GM23338 (cell line): ENCODE measurements around the gene PRM1.

Experiments used
- CREB1 ChIP-seq: fragments of 250-450 bp; sonication (Bioruptor Pico); IDR thresholded peaks from 2 replicates; pipeline ENCODE4 v1.5.0; 2020; ENCODE audit warnings: low read depth, mild to moderate bottlenecking, moderate library complexity
- EZH2 ChIP-seq: fragments of 200-600 bp; sonication (generic); IDR thresholded peaks from one replicate; pipeline ENCODE4 v1.8.0; 2017; ENCODE audit warnings: antibody characterized with exemption, mild to moderate bottlenecking, low read depth; ENCODE audit not compliant: unreplicated experiment
- EZH2phosphoT487 ChIP-seq: fragments of 200-600 bp; sonication (generic); IDR thresholded peaks from one replicate; pipeline ENCODE4 v1.8.1; 2018; ENCODE audit warnings: antibody characterized with exemption; ENCODE audit not compliant: unreplicated experiment
- POLR2AphosphoS5 ChIP-seq: IDR thresholded peaks from 2 replicates; pipeline ENCODE4 v1.6.1; 2016; ENCODE audit warnings: antibody characterized with exemption, low read depth
- STAT1 ChIP-seq: IDR thresholded peaks from one replicate; pipeline ENCODE4 v1.6.1; 2016; ENCODE audit warnings: antibody characterized with exemption; ENCODE audit not compliant: unreplicated experiment
- ZNF331 ChIP-seq: fragments of 250-450 bp; sonication (Bioruptor Pico); IDR thresholded peaks from 2 replicates; pipeline ENCODE4 v1.5.0; 2020; ENCODE audit warnings: low read depth, mild to moderate bottlenecking, moderate library complexity
- TF ChIP-seq, protein P1 (sequence below), 2 experiments: fragments of 200-600 bp in 1 of 2; sonication (generic) in 1 of 2; conservative IDR thresholded peaks; 2 replicates each; pipeline versions ENCODE4 v1.5.1 to v1.6.1; 2016 to 2017; ENCODE audit warnings: antibody characterized with exemption in 2 of 2, low read depth in 2 of 2, mild to moderate bottlenecking in 2 of 2, moderate library complexity in 1 of 2
- TF ChIP-seq, protein P2 (sequence below): IDR thresholded peaks from one replicate; pipeline ENCODE4 v1.6.1; 2018; ENCODE audit warnings: antibody characterized with exemption; ENCODE audit not compliant: unreplicated experiment
- TF ChIP-seq, protein P3 (sequence below): IDR thresholded peaks from 2 replicates; pipeline ENCODE4 v1.6.1; 2016; ENCODE audit warnings: antibody characterized with exemption

DNA sequence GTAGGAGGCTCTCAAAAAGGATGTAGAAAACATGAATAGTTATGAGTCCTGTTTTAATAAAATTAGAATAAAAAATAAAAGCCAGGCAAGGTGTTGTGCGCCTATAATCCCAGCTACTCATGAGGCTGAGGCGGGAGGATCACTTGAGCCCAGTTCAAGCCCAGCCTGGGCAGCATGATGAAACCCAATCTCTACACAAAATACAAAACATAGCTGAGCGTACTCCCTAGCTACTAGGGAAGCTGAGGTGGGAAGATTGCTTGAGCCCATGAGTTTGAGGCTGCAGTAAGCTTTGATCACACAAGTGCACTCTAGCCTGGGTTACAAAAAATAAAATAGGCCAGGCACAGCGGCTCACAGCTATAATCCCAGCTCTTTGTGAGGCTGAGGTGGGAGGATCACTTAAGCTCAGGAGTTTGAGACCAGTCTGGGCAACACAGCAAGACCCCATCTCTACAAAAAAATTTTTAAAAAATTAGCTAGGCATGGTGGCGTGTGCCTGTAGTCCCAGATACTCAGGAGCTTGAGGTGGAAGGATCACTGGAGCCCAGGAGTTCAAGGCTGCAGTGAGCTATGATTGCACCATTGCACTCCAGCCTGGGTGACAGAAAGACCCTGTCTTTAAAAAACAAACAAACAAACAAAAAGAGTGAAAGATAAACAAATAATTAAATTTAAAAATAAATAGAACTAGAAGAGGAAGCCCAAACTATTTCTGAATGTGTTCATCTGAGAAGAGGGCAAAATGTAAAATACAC, 17.2 kb upstream of the PRM1 start:
- TF ChIP-seq, protein P1, sequence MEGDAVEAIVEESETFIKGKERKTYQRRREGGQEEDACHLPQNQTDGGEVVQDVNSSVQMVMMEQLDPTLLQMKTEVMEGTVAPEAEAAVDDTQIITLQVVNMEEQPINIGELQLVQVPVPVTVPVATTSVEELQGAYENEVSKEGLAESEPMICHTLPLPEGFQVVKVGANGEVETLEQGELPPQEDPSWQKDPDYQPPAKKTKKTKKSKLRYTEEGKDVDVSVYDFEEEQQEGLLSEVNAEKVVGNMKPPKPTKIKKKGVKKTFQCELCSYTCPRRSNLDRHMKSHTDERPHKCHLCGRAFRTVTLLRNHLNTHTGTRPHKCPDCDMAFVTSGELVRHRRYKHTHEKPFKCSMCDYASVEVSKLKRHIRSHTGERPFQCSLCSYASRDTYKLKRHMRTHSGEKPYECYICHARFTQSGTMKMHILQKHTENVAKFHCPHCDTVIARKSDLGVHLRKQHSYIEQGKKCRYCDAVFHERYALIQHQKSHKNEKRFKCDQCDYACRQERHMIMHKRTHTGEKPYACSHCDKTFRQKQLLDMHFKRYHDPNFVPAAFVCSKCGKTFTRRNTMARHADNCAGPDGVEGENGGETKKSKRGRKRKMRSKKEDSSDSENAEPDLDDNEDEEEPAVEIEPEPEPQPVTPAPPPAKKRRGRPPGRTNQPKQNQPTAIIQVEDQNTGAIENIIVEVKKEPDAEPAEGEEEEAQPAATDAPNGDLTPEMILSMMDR (conservative IDR thresholded peaks at IDR 0.05; ENCODE audit: low read depth in 2 of 2) = no peak
- TF ChIP-seq EZH2phosphoT487 (no peak), POLR2AphosphoS5 (no peak), EZH2 (no peak), CREB1 (CRISPR knock-in tag) (no peak), ZNF331 (no peak), STAT1 (no peak)
- TF ChIP-seq, protein P2, sequence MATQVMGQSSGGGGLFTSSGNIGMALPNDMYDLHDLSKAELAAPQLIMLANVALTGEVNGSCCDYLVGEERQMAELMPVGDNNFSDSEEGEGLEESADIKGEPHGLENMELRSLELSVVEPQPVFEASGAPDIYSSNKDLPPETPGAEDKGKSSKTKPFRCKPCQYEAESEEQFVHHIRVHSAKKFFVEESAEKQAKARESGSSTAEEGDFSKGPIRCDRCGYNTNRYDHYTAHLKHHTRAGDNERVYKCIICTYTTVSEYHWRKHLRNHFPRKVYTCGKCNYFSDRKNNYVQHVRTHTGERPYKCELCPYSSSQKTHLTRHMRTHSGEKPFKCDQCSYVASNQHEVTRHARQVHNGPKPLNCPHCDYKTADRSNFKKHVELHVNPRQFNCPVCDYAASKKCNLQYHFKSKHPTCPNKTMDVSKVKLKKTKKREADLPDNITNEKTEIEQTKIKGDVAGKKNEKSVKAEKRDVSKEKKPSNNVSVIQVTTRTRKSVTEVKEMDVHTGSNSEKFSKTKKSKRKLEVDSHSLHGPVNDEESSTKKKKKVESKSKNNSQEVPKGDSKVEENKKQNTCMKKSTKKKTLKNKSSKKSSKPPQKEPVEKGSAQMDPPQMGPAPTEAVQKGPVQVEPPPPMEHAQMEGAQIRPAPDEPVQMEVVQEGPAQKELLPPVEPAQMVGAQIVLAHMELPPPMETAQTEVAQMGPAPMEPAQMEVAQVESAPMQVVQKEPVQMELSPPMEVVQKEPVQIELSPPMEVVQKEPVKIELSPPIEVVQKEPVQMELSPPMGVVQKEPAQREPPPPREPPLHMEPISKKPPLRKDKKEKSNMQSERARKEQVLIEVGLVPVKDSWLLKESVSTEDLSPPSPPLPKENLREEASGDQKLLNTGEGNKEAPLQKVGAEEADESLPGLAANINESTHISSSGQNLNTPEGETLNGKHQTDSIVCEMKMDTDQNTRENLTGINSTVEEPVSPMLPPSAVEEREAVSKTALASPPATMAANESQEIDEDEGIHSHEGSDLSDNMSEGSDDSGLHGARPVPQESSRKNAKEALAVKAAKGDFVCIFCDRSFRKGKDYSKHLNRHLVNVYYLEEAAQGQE = no peak
- TF ChIP-seq, protein P3, sequence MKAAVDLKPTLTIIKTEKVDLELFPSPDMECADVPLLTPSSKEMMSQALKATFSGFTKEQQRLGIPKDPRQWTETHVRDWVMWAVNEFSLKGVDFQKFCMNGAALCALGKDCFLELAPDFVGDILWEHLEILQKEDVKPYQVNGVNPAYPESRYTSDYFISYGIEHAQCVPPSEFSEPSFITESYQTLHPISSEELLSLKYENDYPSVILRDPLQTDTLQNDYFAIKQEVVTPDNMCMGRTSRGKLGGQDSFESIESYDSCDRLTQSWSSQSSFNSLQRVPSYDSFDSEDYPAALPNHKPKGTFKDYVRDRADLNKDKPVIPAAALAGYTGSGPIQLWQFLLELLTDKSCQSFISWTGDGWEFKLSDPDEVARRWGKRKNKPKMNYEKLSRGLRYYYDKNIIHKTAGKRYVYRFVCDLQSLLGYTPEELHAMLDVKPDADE = no peak
